GM12878 (cell line): Measurements from ENCODE around the gene TM9SF4. TPM values are rescaled to one million over a fixed set of nuclear protein-coding genes. Genes with fewer than 3 reads are reported as not detected.

Experiments
- ATAC-seq: fragments of 200-7000 bp; cut with Tn5 transposase; 3 replicates; pipeline ENCODE4 v1.9.1; 2020; ENCODE audit warnings: mild to moderate bottlenecking, moderate library complexity
- Bru-seq: library from RNA; stranded (reverse); fragments of 400-500 nt; gene quantifications from one replicate; lab custom pipeline; 2021; lab: Mats Ljungman, UMichigan
- BruChase-seq, 2 experiments: library from RNA; stranded (reverse); fragments of 400-500 nt; gene quantifications; one replicate each; lab custom pipeline; 2021; lab: Mats Ljungman, UMichigan
- BruUV-seq: library from RNA; stranded (reverse); fragments of 400-500 nt; replicated peaks from 2 replicates; lab custom pipeline; 2021; lab: Mats Ljungman, UMichigan
- CTCF ChIA-PET: fragments of 300-600 bp; sonication (Branson Sonifier 250); formaldehyde crosslinking; extraction: SDS; loops from one replicate; lab custom pipeline; 2021; ENCODE audit warnings: inconsistent platforms; lab: Yijun Ruan, JAX
- POLR2A ChIA-PET: fragments of 350-600 bp; formaldehyde crosslinking; extraction: SDS; loops from one replicate; lab custom pipeline; 2021; ENCODE audit warnings: inconsistent platforms; lab: Charles Lee
- RAD21 ChIA-PET: fragments of 300-600 bp; sonication (Branson Sonifier 250); formaldehyde crosslinking; loops from one replicate; lab custom pipeline; 2023; ENCODE audit warnings: antibody characterized with exemption; ENCODE audit not compliant: unreplicated experiment; lab: Charles Lee
- SMC1A ChIA-PET: fragments of 300-600 bp; sonication (Branson Sonifier 250); formaldehyde crosslinking; loops from one replicate; lab custom pipeline; 2023; ENCODE audit not compliant: unreplicated experiment, uncharacterized antibody; lab: Charles Lee
- DNase-seq: peaks from one replicate; pipeline ENCODE4 v3.0.0-alpha.2; 2011; ENCODE audit warnings: low read depth, low spot score
- FAIRE-seq: peaks from 3 replicates; lab custom pipeline; 2011; peaks lifted over from hg19 to GRCh38; lab: Jason Lieb, UNC
- H2AFZ ChIP-seq: 2 replicates; pipeline ENCODE4 v1.6.0; 2011; ENCODE audit warnings: low read depth, low read length, control low read depth; ENCODE audit not compliant: control insufficient read depth
- H3K27ac ChIP-seq: 2 replicates; pipeline ENCODE4 v1.5.1; 2011; ENCODE audit warnings: control low read depth; ENCODE audit not compliant: control insufficient read depth, insufficient read depth
- H3K27me3 ChIP-seq, 2 experiments: replicated peaks in 1 of 2; 2 replicates each; pipeline versions ENCODE4 v1.6.0 to v1.6.1; 2011; ENCODE audit warnings: low read length in 1 of 2; ENCODE audit not compliant: control insufficient read depth in 2 of 2, insufficient read depth in 2 of 2
- H3K36me3 ChIP-seq, 2 experiments: 2 replicates each; pipeline ENCODE4 v1.5.1; 2011; ENCODE audit warnings: low read length in 1 of 2; ENCODE audit not compliant: control insufficient read depth in 2 of 2, insufficient read depth in 2 of 2
- H3K4me1 ChIP-seq: 2 replicates; pipeline ENCODE4 v1.6.1; 2011; ENCODE audit warnings: mild to moderate bottlenecking, low read length, moderate library complexity, mixed read lengths; ENCODE audit not compliant: control insufficient read depth, insufficient read depth
- H3K4me2 ChIP-seq: 2 replicates; pipeline ENCODE4 v1.6.0; 2011; ENCODE audit warnings: control low read depth; ENCODE audit not compliant: control insufficient read depth, insufficient read depth
- H3K4me3 ChIP-seq: fragments of 200-600 bp; sonication (generic); 2 replicates; pipeline ENCODE4 v1.5.1; 2016
- H3K79me2 ChIP-seq: 2 replicates; pipeline ENCODE4 v1.6.0; 2011; ENCODE audit warnings: low read length; ENCODE audit not compliant: control insufficient read depth, insufficient read depth
- H3K9ac ChIP-seq: 2 replicates; pipeline ENCODE4 v1.8.0; 2011; ENCODE audit warnings: low read length, control low read depth, mixed read lengths; ENCODE audit not compliant: control insufficient read depth, insufficient read depth
- H3K9me3 ChIP-seq: replicated peaks from 3 replicates; pipeline ENCODE4 v1.5.1; 2011; ENCODE audit warnings: mild to moderate bottlenecking, low read length; ENCODE audit not compliant: control insufficient read depth, insufficient read depth
- H4K20me1 ChIP-seq: 2 replicates; pipeline ENCODE4 v1.6.0; 2011; ENCODE audit not compliant: control insufficient read depth, insufficient read depth
- ATF3 ChIP-seq: IDR thresholded peaks from 2 replicates; pipeline ENCODE4 v1.6.1; 2011; ENCODE audit warnings: low read depth, mild to moderate bottlenecking, low read length, moderate library complexity, borderline replicate concordance; ENCODE audit errors: extremely low read depth
- ATF7 ChIP-seq: fragments of 450-650 bp; IDR thresholded peaks from 2 replicates; pipeline ENCODE4 v1.6.1; 2016; ENCODE audit warnings: low read depth, mild to moderate bottlenecking
- CBFB ChIP-seq: IDR thresholded peaks from 2 replicates; pipeline ENCODE4 v1.6.1; 2016; ENCODE audit warnings: antibody characterized with exemption, low read depth
- CREB1 ChIP-seq: IDR thresholded peaks from 2 replicates; pipeline ENCODE4 v1.6.1; 2012; ENCODE audit warnings: low read depth, mild to moderate bottlenecking, inconsistent platforms
- GATAD2B ChIP-seq: fragments of 450-650 bp; conservative IDR thresholded peaks from 2 replicates; pipeline ENCODE4 v1.6.1; 2017; ENCODE audit warnings: low read depth, mild to moderate bottlenecking, moderate library complexity
- NFIC ChIP-seq: IDR thresholded peaks from 2 replicates; pipeline ENCODE4 v1.6.1; 2012; ENCODE audit warnings: low read depth, mild to moderate bottlenecking, inconsistent platforms, low read length, moderate library complexity
- NR2C1 ChIP-seq: fragments of 450-650 bp; IDR thresholded peaks from 2 replicates; pipeline ENCODE4 v1.6.1; 2017; ENCODE audit warnings: antibody characterized with exemption, mild to moderate bottlenecking, moderate library complexity
- PML ChIP-seq: IDR thresholded peaks from 2 replicates; pipeline ENCODE4 v1.6.1; 2012; ENCODE audit warnings: low read length, inconsistent platforms
- POLR2A ChIP-seq: IDR thresholded peaks from 2 replicates; pipeline ENCODE4 v1.6.1; 2011; ENCODE audit warnings: low read depth, mild to moderate bottlenecking, low read length
- RELB ChIP-seq: fragments of 450-650 bp; IDR thresholded peaks from 2 replicates; pipeline ENCODE4 v1.6.1; 2017; ENCODE audit warnings: low read depth, mild to moderate bottlenecking, moderate library complexity
- RUNX3 ChIP-seq: IDR thresholded peaks from 2 replicates; pipeline ENCODE4 v1.6.1; 2012; ENCODE audit warnings: low read length, inconsistent platforms
- SPI1 ChIP-seq: IDR thresholded peaks from 2 replicates; pipeline ENCODE4 v1.6.1; 2011; ENCODE audit warnings: low read depth, mild to moderate bottlenecking, low read length, moderate library complexity, borderline replicate concordance; ENCODE audit not compliant: insufficient read depth
- STAT3 ChIP-seq: IDR thresholded peaks from 2 replicates; pipeline ENCODE4 v1.6.1; 2011; ENCODE audit warnings: low read depth, low read length, improper control_type of control experiment
- WRNIP1 ChIP-seq: IDR thresholded peaks from 2 replicates; pipeline ENCODE4 v1.6.1; 2011; ENCODE audit warnings: low read depth, low read length, improper control_type of control experiment, borderline replicate concordance
- YY1 ChIP-seq: IDR thresholded peaks from 2 replicates; pipeline ENCODE4 v1.6.1; 2011; ENCODE audit warnings: low read depth, mild to moderate bottlenecking, low read length
- ZNF24 ChIP-seq: fragments of 450-650 bp; IDR thresholded peaks from 2 replicates; pipeline ENCODE4 v1.6.1; 2017; ENCODE audit warnings: antibody characterized with exemption, mild to moderate bottlenecking
- ZNF274 ChIP-seq: IDR thresholded peaks from one replicate; pipeline ENCODE4 v1.8.0; 2011; ENCODE audit not compliant: insufficient read length, insufficient read depth
- ZZZ3 ChIP-seq: IDR thresholded peaks from 2 replicates; pipeline ENCODE4 v1.6.1; 2011; ENCODE audit warnings: low read depth; ENCODE audit not compliant: control insufficient read depth, insufficient read length
- WGBS: methylation state at CpG from one replicate; pipeline ENCODE4 v1.1.6; 2016; ENCODE audit warnings: low lambda C conversion rate; ENCODE audit not compliant: insufficient replicate concordance, insufficient coverage; ENCODE audit errors: missing lambda C conversion rate; 5-methylcytosine and 5-hydroxymethylcytosine counted together
- in situ Hi-C: fragments of 300-500 bp; cut with MboI; formaldehyde crosslinking; loops from 9 replicates; pipeline ENCODE4 v1.14.3; 2018; ENCODE audit warnings: mixed read lengths
- intact Hi-C: fragments of 100-400 bp; cut with micrococcal nuclease; formaldehyde crosslinking; loops from one replicate; pipeline ENCODE4 v1.14.2; 2022; ENCODE audit not compliant: unreplicated experiment
- long read RNA-seq, 2 experiments: library from polyadenylated mRNA; unstranded; transcript quantifications; one replicate each; pipeline ENCODE4 v2.0.0, GENCODE V29; 2019 to 2020
- polyA minus RNA-seq, 3 experiments: library from RNA; depleted of rRNA, polyadenylated mRNA; stranded (reverse); fragments of >200 nt; gene quantifications; 2 replicates each; pipeline ENCODE4 v1.2.3, GENCODE V29; 2011
- polyA plus RNA-seq, 11 experiments: library from polyadenylated mRNA; depleted of rRNA in 4 of 11; unstranded in 6 of 11; stranded (reverse) in 5 of 11; fragments of >200 nt; fragmentation: Nextera tagmentation in 4 of 11; fragmentation: Illumina TruSeq in 1 of 11; extraction: Ambion mirVana in 4 of 11; extraction: Trizol in 1 of 11; gene quantifications; 1 replicate in 1 of 11; 2 replicates in 10 of 11; pipeline versions ENCODE4 v1.2.1 to v1.2.3, GENCODE V29; 2011 to 2016; ENCODE audit warnings: inconsistent platforms in 2 of 11, missing spikeins in 2 of 11, low read depth in 1 of 11
- total RNA-seq, 4 experiments: library from RNA; depleted of rRNA in 3 of 4; stranded (reverse); fragments of >200 nt in 3 of 4; fragmentation: Illumina TruSeq in 1 of 4; extraction: Trizol in 1 of 4; gene quantifications; 2 replicates each; pipeline versions ENCODE4 v1.2.1 to v1.2.3, GENCODE V29; 2013 to 2021

Gene TM9SF4
- 70.1 and 78.4 TPM in 2 replicates for total RNA-seq (2013; cell fraction: nucleolus; rRNA removed)
- total RNA-seq (2014; rRNA removed) (19.9 and 24.5 TPM in 2 replicates), total RNA-seq (2014; rRNA removed; fragmentation: Illumina TruSeq; extraction: Trizol) (19.9 and 20.8 TPM in 2 replicates), total RNA-seq (2021) (29.5 and 33.6 TPM in 2 replicates), polyA plus RNA-seq (2011; rRNA removed) (24.7 and 47.8 TPM in 2 replicates), polyA plus RNA-seq (2014; fragmentation: Illumina TruSeq; extraction: Trizol) (32.0 and 34.9 TPM in 2 replicates), polyA plus RNA-seq (2014; fragmentation: Nextera tagmentation; extraction: Ambion mirVana) (10 to 100 TPM in 1 of 2 experiments, 1 to 10 TPM in 1; 8.5 to 14.1 TPM), polyA plus RNA-seq (2014; rRNA removed) (27.8 and 28.6 TPM in 2 replicates), polyA plus RNA-seq (2016; fragmentation: Nextera tagmentation; extraction: Ambion mirVana) (10 to 100 TPM; 23.3 to 24.1 TPM), polyA minus RNA-seq (2011; rRNA and poly(A)+ RNA removed) (50.8 and 58.1 TPM in 2 replicates), Bru-seq, nascent RNA (percentile 83 among the genes with signal in this experiment), BruChase-seq, experiment 1, labeled RNA remaining after a 6-hour chase (percentile 89 among the genes with signal in this experiment), BruChase-seq, experiment 2, labeled RNA remaining after a 2-hour chase (percentile 86 among the genes with signal in this experiment)
- polyA plus RNA-seq (2011; ENCODE audit: low read depth): 26.2 TPM
- polyA plus RNA-seq (2011; cell fraction: cytosol; rRNA removed): 47.6 and 48.4 TPM in 2 replicates
- 40.8 and 45.8 TPM in 2 replicates for polyA plus RNA-seq (2011; cell fraction: nucleus; rRNA removed)
- 31.9 and 33.8 TPM in 2 replicates for polyA plus RNA-seq (2012)
- 17.9 and 21.0 TPM in 2 replicates for polyA minus RNA-seq (2011; cell fraction: cytosol; rRNA and poly(A)+ RNA removed)
- polyA minus RNA-seq (2011; cell fraction: nucleus; rRNA and poly(A)+ RNA removed): 37.1 and 50.0 TPM in 2 replicates
- long read RNA-seq, experiment 1, transcript TM9SF4-202 (18 exons, 3,978 nt): major isoform, 12 of 29 reads
- long read RNA-seq, experiment 1, partial matches to known transcripts: 2 of 29 reads
- long read RNA-seq, experiment 1, other reads (novel, unspliced or antisense): 15 of 29 reads
- long read RNA-seq, experiment 2, transcript TM9SF4-202 (18 exons, 3,978 nt): major isoform, 40 of 85 reads
- long read RNA-seq, experiment 2, partial matches to known transcripts: 8 of 85 reads
- long read RNA-seq, experiment 2, other reads (novel, unspliced or antisense): 37 of 85 reads

GRCh38 chr20:32109392-32110172, at the start of gene TM9SF4:
TSS of gene TM9SF4 (plus strand) at chr20:32109714. CDS start at chr20:32109741, 27 bp downstream.
- DNase-seq: peak; percentile 93
- peaks cover 15% of the 10 kb centered on the region for H3K4me1 ChIP-seq
- H3K4me2 ChIP-seq: peak within 1 kb of the TSS; percentile 95
- peak; percentile 86 for ATAC-seq
- intact Hi-C loops (no loop called here), in situ Hi-C loops (no loop called here)
- peak within 1 kb of the TSS; percentile 98 for H3K4me3 ChIP-seq
- WGBS: 1% methylated on average over 38 of the region's 38 CpGs
- H3K36me3 ChIP-seq: no peaks in the 10 kb centered on the region; a peak in 1 of 4 replicates
- H3K27me3 ChIP-seq: no peaks in the 10 kb centered on the region
- H2AFZ ChIP-seq: peak within 1 kb of the TSS; percentile 100
- POLR2A ChIA-PET: interaction anchor here (1.1 to 1.4 kb wide), 3 partner anchors 14 to 169 kb away, joined by 3 read pairs; no protein-coding TSS in a partner anchor
- peak; percentile 99 for FAIRE-seq
- no peaks in the 10 kb centered on the region for H4K20me1 ChIP-seq
- BruUV-seq: no TSS peak
- H3K79me2 ChIP-seq: peaks cover 44% of the 10 kb centered on the region
- CTCF ChIA-PET: interaction anchor here (0.7 to 5.0 kb wide), 10 partner anchors 9 to 376 kb away, joined by 3 to 23 read pairs (median 4); no protein-coding TSS in a partner anchor
- H3K9me3 ChIP-seq: no peaks in the 10 kb centered on the region
- RAD21 ChIA-PET: interaction anchor here (0.9 to 1.7 kb wide), 4 partner anchors 19 to 157 kb away, joined by 3 to 4 read pairs (median 4); partner anchors contain the start of gene PDRG1
- SMC1A ChIA-PET: interaction anchor here (0.6 to 6.3 kb wide), 10 partner anchors 9 to 250 kb away, joined by 3 to 31 read pairs (median 3); no protein-coding TSS in a partner anchor
- H3K27ac ChIP-seq: peak within 1 kb of the TSS; percentile 97
- H3K9ac ChIP-seq: peak within 1 kb of the TSS; percentile 92
- peak; percentile 92 for TF ChIP-seq NR2C1
- TF ChIP-seq ZNF274: no peak
- TF ChIP-seq ZNF24: no peak
- no peak for TF ChIP-seq NFIC
- TF ChIP-seq YY1: peak; percentile 99
- TF ChIP-seq ZZZ3: no peak
- TF ChIP-seq CREB1: peak; percentile 94
- TF ChIP-seq CBFB: peak; percentile 83
- TF ChIP-seq SPI1: 0 out of 2 replicates have a peak, but pooled peaks have one; percentile 1
- TF ChIP-seq RELB: peak; percentile 90
- TF ChIP-seq GATAD2B: peak; percentile 73
- 0 out of 2 replicates have a peak, but pooled peaks have one; percentile 52 for TF ChIP-seq STAT3
- TF ChIP-seq PML: no peak
- no peak for TF ChIP-seq WRNIP1
- TF ChIP-seq ATF3: peak; percentile 41; the same call in 1 of the 2 replicates
- TF ChIP-seq POLR2A: peak; percentile 90
- peak; percentile 78 for TF ChIP-seq RUNX3
- peak; percentile 100 for TF ChIP-seq ATF7
